PC-3 (cell line): ENCODE measurements around the gene CYRIA.

Experiments used
- EZH2 ChIP-seq: fragments of 300-600 bp; sonication (generic); IDR thresholded peaks from one replicate; pipeline ENCODE4 v1.6.1; 2017; ENCODE audit warnings: antibody characterized with exemption, mild to moderate bottlenecking, low read length; ENCODE audit not compliant: unreplicated experiment
- EZH2phosphoT487 ChIP-seq: fragments of 300-600 bp; sonication (generic); IDR thresholded peaks from 2 replicates; pipeline ENCODE4 v1.6.1; 2018; ENCODE audit warnings: mild to moderate bottlenecking, antibody characterized with exemption, low read length, borderline replicate concordance
- TF ChIP-seq, protein P1 (sequence below): fragments of 300-600 bp; sonication (generic); conservative IDR thresholded peaks from 2 replicates; pipeline ENCODE4 v1.5.1; 2017; ENCODE audit warnings: antibody characterized with exemption, low read depth, mild to moderate bottlenecking, low read length

DNA sequence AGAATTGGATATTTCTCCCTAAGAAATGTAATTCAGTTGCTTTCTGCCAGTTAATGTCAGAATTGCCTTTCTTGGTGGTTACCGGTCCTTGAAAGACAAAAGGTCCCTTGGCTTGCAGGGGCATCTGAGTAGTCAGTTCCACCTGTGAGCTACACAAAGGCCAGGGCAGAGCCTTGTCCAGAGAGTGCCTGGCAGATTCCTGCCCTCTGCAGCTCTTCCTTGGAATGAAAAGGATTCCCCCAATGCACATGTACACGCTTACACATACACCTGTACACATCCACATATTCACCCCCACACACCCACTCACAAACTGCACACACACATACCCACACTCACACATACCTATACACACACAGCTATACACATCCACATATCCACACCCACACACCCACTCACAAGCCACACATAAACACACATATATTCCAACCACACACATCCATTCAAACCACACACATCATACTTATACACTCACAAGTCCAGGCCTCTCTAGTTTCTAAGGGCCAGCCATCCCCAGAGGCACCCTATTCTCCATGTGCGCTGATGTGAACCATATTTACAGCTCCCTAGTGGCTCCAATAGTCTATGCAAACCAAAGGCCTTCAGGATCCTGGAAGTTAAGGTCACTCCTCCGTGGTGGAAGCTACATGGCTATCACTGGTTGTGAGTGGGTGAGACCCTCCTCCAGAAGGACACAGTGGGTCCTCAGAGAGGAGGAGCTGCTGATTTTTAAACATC is 9.6 kb downstream of the CYRIA start:
- TF ChIP-seq, protein P1, sequence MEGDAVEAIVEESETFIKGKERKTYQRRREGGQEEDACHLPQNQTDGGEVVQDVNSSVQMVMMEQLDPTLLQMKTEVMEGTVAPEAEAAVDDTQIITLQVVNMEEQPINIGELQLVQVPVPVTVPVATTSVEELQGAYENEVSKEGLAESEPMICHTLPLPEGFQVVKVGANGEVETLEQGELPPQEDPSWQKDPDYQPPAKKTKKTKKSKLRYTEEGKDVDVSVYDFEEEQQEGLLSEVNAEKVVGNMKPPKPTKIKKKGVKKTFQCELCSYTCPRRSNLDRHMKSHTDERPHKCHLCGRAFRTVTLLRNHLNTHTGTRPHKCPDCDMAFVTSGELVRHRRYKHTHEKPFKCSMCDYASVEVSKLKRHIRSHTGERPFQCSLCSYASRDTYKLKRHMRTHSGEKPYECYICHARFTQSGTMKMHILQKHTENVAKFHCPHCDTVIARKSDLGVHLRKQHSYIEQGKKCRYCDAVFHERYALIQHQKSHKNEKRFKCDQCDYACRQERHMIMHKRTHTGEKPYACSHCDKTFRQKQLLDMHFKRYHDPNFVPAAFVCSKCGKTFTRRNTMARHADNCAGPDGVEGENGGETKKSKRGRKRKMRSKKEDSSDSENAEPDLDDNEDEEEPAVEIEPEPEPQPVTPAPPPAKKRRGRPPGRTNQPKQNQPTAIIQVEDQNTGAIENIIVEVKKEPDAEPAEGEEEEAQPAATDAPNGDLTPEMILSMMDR, result no peak
- TF ChIP-seq EZH2 (no peak), EZH2phosphoT487 (no peak)
